A549 (cell line): ENCODE results near the gene TMTC1.

Experiments
- BHLHE40 ChIP-seq: IDR thresholded peaks from 2 replicates; pipeline ENCODE4 v1.6.1; 2012; ENCODE audit warnings: low read depth, low read length, inconsistent platforms
- CBX2 ChIP-seq: fragments of 200-600 bp; sonication (generic); IDR thresholded peaks from 2 replicates; pipeline ENCODE4 v1.6.1; 2016; ENCODE audit warnings: low read depth, mild to moderate bottlenecking, borderline replicate concordance
- ESRRA ChIP-seq: fragments of 150-350 bp; IDR thresholded peaks from 2 replicates; pipeline ENCODE4 v1.6.1; 2014; ENCODE audit warnings: mild to moderate bottlenecking, low read length, borderline replicate concordance
- FOSL2 ChIP-seq, 2 experiments: fragments of 450-650 bp in 1 of 2; fragments of >200 bp in 1 of 2; sonication (Bioruptor Twin) in 1 of 2; formaldehyde crosslinking; IDR thresholded peaks; 2 replicates each; pipeline versions ENCODE4 v1.5.0 to v1.6.1; 2016 to 2020; ENCODE audit warnings: mild to moderate bottlenecking in 1 of 2, moderate library complexity in 1 of 2
- HDAC2 ChIP-seq: fragments of 200-600 bp; sonication (generic); IDR thresholded peaks from 2 replicates; pipeline ENCODE4 v1.6.1; 2016
- HEYL ChIP-seq: fragments of 250-450 bp; sonication (Bioruptor Pico); IDR thresholded peaks from 2 replicates; pipeline ENCODE4 v1.8.0; 2021; ENCODE audit warnings: mild to moderate bottlenecking, moderate library complexity
- MAZ ChIP-seq: fragments of 150-350 bp; IDR thresholded peaks from 2 replicates; pipeline ENCODE4 v1.6.1; 2014; ENCODE audit warnings: antibody characterized with exemption, low read depth, low read length, borderline replicate concordance
- POLR2A ChIP-seq: IDR thresholded peaks from 2 replicates; pipeline ENCODE4 v1.6.1; 2012; ENCODE audit warnings: mild to moderate bottlenecking, low read length
- SMC3 ChIP-seq: fragments of >200 bp; sonication (Bioruptor Twin); formaldehyde crosslinking; IDR thresholded peaks from 3 replicates; pipeline ENCODE4 v1.6.1; 2018; ENCODE audit warnings: inconsistent platforms
- TF ChIP-seq, protein P1 (sequence below): IDR thresholded peaks from 2 replicates; pipeline ENCODE4 v1.6.1; 2012
- TF ChIP-seq, protein P2 (sequence below): fragments of >200 bp; sonication (Bioruptor Twin); formaldehyde crosslinking; IDR thresholded peaks from 3 replicates; pipeline ENCODE4 v1.5.1; 2016
- TF ChIP-seq, protein P3 (sequence below): fragments of 450-650 bp; IDR thresholded peaks from 2 replicates; pipeline ENCODE4 v1.6.1; 2014; ENCODE audit warnings: antibody characterized with exemption

DNA sequence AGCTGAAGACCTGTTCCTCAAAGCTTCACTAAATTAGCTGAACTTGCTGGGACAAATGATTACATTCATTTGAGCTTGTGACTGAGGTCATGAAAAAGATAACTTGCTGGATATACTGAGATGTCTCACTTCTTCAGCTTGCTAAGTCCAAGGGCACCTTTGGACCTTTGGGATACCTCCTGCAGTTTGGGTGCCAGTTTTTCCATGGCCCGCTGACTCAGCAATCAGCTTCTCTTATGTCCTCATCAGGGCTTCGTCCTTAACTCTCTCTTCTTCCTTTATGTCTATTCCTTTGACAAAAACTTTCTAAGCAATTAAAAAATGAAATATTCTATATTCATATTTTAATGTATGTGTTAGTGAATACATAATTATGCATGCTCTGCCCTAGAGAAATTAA is 331.9 kb downstream of the TMTC1 start:
- TF ChIP-seq POLR2A (no peak), HDAC2 (no peak), BHLHE40 (no peak), ESRRA (no peak), SMC3 (no peak), FOSL2 (IDR thresholded peaks at IDR 0.05) (no peak), FOSL2 (CRISPR knock-in tag; IDR thresholded peaks at IDR 0.05) (no peak), HEYL (CRISPR knock-in tag) (no peak), MAZ (no peak), CBX2 (no peak)
- TF ChIP-seq, protein P1, sequence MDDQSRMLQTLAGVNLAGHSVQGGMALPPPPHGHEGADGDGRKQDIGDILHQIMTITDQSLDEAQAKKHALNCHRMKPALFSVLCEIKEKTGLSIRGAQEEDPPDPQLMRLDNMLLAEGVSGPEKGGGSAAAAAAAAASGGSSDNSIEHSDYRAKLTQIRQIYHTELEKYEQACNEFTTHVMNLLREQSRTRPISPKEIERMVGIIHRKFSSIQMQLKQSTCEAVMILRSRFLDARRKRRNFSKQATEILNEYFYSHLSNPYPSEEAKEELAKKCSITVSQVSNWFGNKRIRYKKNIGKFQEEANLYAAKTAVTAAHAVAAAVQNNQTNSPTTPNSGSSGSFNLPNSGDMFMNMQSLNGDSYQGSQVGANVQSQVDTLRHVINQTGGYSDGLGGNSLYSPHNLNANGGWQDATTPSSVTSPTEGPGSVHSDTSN: no peak
- TF ChIP-seq, protein P2, sequence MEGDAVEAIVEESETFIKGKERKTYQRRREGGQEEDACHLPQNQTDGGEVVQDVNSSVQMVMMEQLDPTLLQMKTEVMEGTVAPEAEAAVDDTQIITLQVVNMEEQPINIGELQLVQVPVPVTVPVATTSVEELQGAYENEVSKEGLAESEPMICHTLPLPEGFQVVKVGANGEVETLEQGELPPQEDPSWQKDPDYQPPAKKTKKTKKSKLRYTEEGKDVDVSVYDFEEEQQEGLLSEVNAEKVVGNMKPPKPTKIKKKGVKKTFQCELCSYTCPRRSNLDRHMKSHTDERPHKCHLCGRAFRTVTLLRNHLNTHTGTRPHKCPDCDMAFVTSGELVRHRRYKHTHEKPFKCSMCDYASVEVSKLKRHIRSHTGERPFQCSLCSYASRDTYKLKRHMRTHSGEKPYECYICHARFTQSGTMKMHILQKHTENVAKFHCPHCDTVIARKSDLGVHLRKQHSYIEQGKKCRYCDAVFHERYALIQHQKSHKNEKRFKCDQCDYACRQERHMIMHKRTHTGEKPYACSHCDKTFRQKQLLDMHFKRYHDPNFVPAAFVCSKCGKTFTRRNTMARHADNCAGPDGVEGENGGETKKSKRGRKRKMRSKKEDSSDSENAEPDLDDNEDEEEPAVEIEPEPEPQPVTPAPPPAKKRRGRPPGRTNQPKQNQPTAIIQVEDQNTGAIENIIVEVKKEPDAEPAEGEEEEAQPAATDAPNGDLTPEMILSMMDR: no peak
- TF ChIP-seq, protein P3, sequence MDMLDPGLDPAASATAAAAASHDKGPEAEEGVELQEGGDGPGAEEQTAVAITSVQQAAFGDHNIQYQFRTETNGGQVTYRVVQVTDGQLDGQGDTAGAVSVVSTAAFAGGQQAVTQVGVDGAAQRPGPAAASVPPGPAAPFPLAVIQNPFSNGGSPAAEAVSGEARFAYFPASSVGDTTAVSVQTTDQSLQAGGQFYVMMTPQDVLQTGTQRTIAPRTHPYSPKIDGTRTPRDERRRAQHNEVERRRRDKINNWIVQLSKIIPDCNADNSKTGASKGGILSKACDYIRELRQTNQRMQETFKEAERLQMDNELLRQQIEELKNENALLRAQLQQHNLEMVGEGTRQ: no peak
